Sigmoid colon (tissue), 7 donors: ENCODE data around the gene SPOCK2. TPM values are rescaled to one million over a fixed set of nuclear protein-coding genes. Genes with fewer than 3 reads are reported as not detected.
"Not testable (repeated sequence)": the region's sequence is repeated elsewhere in the genome, so short reads cannot be mapped to it uniquely, and the experiment has no call there.

ENCODE experiments used
- DNase-seq: peaks from one replicate; pipeline ENCODE4 v3.0.0-alpha.2; 2019
- H3K27ac ChIP-seq, 4 donors: fragments of 200-600 bp; sonication (generic); one replicate each; pipeline ENCODE4 v1.5.1; 2016 to 2019; ENCODE audit warnings: mild to moderate bottlenecking in 1 of 4
- H3K27me3 ChIP-seq, 3 donors: fragments of 200-600 bp; sonication (generic); one replicate each; pipeline ENCODE4 v1.5.1; 2019; ENCODE audit warnings: mild to moderate bottlenecking in 1 of 3
- H3K36me3 ChIP-seq, 4 donors: fragments of 200-600 bp; sonication (generic); one replicate each; pipeline ENCODE4 v1.5.1; 2016 to 2019
- H3K4me1 ChIP-seq, 4 donors: fragments of 200-600 bp; sonication (generic); one replicate each; pipeline ENCODE4 v1.5.1; 2017 to 2019
- H3K4me3 ChIP-seq, 4 donors: fragments of 200-600 bp; sonication (generic); one replicate each; pipeline ENCODE4 v1.5.1; 2017 to 2019; ENCODE audit warnings: mild to moderate bottlenecking in 2 of 4, moderate library complexity in 1 of 4
- H3K9me3 ChIP-seq, 4 donors: fragments of 200-600 bp in 3 of 4; sonication (generic) in 3 of 4; one replicate each; pipeline versions ENCODE4 v1.5.1 to v1.6.1; 2013 to 2019
- EP300 ChIP-seq, 4 donors: sonication (generic); formaldehyde crosslinking; IDR thresholded peaks; one replicate each; pipeline ENCODE4 v1.6.1; 2017; ENCODE audit warnings: antibody characterized with exemption in 4 of 4
- POLR2A ChIP-seq, 2 donors: fragments of 450-650 bp; IDR thresholded peaks; one replicate each; pipeline ENCODE4 v1.6.1; 2016; ENCODE audit warnings: antibody characterized with exemption in 2 of 2, mild to moderate bottlenecking in 2 of 2, moderate library complexity in 2 of 2
- POLR2AphosphoS5 ChIP-seq, 4 donors: sonication (generic); formaldehyde crosslinking; IDR thresholded peaks; one replicate each; pipeline ENCODE4 v1.6.1; 2017; ENCODE audit warnings: antibody characterized with exemption in 4 of 4
- WGBS, 2 donors: extraction: QIAGEN DNeasy Blood & Tissue Kit; methylation state at CpG; one replicate each; pipeline ENCODE4 v1.1.7; 2013; 5-methylcytosine and 5-hydroxymethylcytosine counted together
- intact Hi-C: fragments of 100-400 bp; cut with DNase I; formaldehyde crosslinking; loops from one replicate; pipeline ENCODE4 v1.15.1; 2023
- polyA plus RNA-seq, 3 donors: library from polyadenylated mRNA; stranded (reverse); fragments of 200-250 nt; gene quantifications; one replicate each; pipeline ENCODE4 v1.2.3, GENCODE V29; 2013
- total RNA-seq, 4 donors: library from RNA; depleted of rRNA; stranded (reverse); fragments of >200 nt; gene quantifications; one replicate each; pipeline ENCODE4 v1.1.0, GENCODE V29; 2016
- TF ChIP-seq, protein P1 (sequence below), 4 experiments: fragments of 450-650 bp in 3 of 4; fragments of 200-600 bp in 1 of 4; IDR thresholded peaks; one replicate each; pipeline ENCODE4 v1.5.1; 2016 to 2019; ENCODE audit warnings: antibody characterized with exemption in 4 of 4, mild to moderate bottlenecking in 3 of 4, moderate library complexity in 2 of 4
- donor health status: healthy with polysubstance abuse.
- donor health status: Bipolar disorder and iron deficiency.
- donor health status: healthy.

SPOCK2 gene
- total and polyA plus RNA-seq, 7 donors = 0.60 to 59.5 (median 7.8) TPM

DNA sequence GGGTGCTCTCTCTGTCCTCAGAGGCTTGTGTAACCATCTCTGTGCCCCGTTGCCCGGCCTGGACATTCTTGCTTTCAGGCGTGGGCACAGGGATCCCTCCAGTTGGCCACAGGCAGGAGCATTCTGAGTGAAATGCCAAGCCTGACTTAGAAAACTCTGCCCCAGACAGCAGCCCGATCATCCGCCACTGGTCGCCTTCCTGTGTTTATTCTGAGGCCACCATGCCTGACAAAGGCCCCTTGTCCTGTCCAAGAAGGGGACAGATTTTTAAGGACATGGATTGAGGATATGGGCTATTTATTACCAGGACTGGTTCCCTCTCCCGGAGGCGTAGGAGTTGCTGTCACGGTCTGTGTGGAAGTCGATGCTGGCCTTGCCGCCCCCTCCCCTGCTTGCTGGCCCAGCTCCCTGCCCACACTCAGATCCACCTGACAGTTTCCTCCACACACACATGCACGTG, 54.3 kb downstream of the SPOCK2 start:
- no peak overlapping the region for H3K4me3 ChIP-seq
- H3K9me3 ChIP-seq = no peaks in the 10 kb centered on the region
- no peak overlapping the region for H3K27ac ChIP-seq
- DNase-seq = no peak
- 80 to 84% methylated on average over 12 of the region's 12 CpGs for WGBS, 2 donors
- no peaks in the 10 kb centered on the region for H3K4me1 ChIP-seq
- intact Hi-C loops = no loop called here
- H3K36me3 ChIP-seq = no peaks in the 10 kb centered on the region
- H3K27me3 ChIP-seq = no peaks in the 10 kb centered on the region
- TF ChIP-seq, protein P1, sequence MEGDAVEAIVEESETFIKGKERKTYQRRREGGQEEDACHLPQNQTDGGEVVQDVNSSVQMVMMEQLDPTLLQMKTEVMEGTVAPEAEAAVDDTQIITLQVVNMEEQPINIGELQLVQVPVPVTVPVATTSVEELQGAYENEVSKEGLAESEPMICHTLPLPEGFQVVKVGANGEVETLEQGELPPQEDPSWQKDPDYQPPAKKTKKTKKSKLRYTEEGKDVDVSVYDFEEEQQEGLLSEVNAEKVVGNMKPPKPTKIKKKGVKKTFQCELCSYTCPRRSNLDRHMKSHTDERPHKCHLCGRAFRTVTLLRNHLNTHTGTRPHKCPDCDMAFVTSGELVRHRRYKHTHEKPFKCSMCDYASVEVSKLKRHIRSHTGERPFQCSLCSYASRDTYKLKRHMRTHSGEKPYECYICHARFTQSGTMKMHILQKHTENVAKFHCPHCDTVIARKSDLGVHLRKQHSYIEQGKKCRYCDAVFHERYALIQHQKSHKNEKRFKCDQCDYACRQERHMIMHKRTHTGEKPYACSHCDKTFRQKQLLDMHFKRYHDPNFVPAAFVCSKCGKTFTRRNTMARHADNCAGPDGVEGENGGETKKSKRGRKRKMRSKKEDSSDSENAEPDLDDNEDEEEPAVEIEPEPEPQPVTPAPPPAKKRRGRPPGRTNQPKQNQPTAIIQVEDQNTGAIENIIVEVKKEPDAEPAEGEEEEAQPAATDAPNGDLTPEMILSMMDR (IDR thresholded peaks at IDR 0.05) = no peak
- TF ChIP-seq EP300 (IDR thresholded peaks at IDR 0.05) = no peak
- TF ChIP-seq POLR2A (IDR thresholded peaks at IDR 0.05) = no peak
- no peak for TF ChIP-seq POLR2AphosphoS5 (IDR thresholded peaks at IDR 0.05)

DNA sequence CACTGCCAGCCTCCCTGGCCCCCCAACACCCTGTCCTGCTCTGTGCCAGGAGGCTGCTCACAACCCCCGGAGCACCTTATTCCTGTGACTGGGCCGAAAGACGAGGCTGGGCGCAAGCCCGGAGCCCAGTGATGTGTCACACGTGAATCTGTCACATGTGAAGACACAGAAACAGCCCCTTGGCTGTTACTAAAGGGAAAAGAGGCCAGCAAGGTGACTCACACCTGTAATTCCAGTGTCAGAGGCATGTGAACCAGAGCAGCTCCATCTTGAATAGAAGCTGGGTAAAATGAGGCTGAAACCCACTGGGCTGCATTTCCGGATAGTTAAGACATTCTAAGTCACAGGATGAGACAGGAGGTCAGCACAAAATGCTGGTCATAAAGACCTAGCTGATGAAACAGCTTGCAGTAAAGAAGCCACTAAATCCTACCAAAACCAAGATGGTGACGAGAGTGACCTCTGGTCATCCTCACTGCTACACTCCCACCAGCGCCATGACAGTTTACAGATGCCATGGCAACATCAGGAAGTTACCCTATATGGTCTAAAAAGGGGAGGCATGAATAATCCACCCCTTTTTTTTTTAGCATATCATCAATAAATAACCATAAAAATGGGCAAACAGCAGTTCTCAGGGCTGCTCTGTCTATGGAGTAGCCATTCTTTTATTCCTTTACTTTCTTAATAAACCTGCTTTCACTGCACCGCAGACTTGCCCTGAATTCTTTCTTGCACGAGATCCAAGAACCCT, 55.8 kb downstream of the SPOCK2 start:
- H3K27me3 ChIP-seq, H3K36me3 ChIP-seq, intact Hi-C loops, H3K4me3 ChIP-seq, H3K4me1 ChIP-seq, H3K27ac ChIP-seq, H3K9me3 ChIP-seq, DNase-seq: not testable (repeated sequence)
- 86 to 88% methylated on average over 11 of the region's 11 CpGs for WGBS, 2 donors

DNA sequence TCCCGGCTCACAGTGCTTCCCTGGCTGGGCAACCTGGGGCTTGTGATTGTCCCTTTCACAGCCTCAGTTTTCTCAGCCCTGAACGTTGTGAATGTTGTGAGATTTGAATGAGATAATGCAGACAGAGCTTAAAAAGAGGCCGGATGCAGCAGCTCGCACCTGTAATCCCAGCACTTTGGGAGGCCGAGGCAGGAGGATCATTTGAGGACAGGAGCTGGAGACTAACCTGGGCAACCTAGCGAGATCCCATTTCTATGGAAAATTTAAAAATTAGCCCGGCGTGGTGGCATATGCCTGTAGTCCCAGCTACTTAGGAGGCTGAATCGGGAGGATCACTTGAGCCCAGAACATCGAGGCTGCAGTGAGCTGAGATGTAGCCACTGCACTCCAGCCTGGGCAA, 56.6 kb downstream of the SPOCK2 start:
- no peak overlapping the region for H3K4me3 ChIP-seq
- no peaks in the 10 kb centered on the region for H3K27me3 ChIP-seq
- no peaks in the 10 kb centered on the region for H3K4me1 ChIP-seq
- intact Hi-C loops = no loop called here
- no peak for DNase-seq
- H3K36me3 ChIP-seq = no peaks in the 10 kb centered on the region
- 91 to 93% methylated on average over 10 of the region's 10 CpGs for WGBS, 2 donors
- H3K27ac ChIP-seq = no peak overlapping the region
- no peak for TF ChIP-seq EP300 (IDR thresholded peaks at IDR 0.05)
- no peaks in the 10 kb centered on the region for H3K9me3 ChIP-seq

DNA sequence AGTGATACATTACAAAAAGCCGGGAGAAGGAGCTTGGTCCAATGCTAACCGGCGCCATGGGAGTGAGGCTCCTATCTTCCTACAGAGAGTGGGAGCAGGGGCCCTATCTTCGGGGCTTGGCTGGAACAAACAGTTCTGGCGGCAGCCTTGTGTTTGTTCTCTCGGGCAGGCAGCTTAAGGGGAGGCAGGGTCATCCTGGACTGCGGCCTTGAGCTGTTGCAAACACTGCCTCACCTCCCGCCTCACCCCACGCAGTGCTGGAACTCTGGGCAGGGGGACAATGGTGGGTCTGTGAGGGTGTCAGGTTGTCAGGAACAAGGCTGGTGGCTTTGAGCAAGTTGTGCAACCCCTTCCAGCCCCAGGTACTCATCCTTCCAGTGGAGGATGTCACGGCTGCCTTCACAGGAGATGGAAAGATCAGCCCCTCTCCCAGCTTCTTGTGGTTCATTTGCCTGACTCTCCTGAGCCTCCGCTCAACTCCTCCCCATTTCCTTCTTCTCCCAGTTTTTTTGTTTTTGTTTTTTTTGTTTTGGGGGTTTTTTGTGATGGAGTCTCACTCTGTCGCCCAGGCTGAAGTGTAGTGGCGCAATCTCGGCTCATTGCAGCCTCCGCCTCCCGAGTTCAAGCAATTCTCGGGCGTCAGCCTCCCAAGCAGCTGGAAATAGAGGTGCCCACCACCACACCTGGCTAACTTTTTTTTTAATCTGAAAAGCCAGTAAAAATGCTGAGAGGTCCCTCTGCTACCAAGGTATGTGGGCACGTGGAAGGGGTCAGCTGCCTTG, 57.4 kb downstream of the SPOCK2 start:
- Histone ChIP-seq H3K27ac (no peak overlapping the region), H3K36me3 (no peaks in the 10 kb centered on the region), H3K9me3 (no peaks in the 10 kb centered on the region), H3K4me1 (no peaks in the 10 kb centered on the region), H3K27me3 (no peaks in the 10 kb centered on the region), H3K4me3 (no peak overlapping the region)
- no peak for TF ChIP-seq POLR2AphosphoS5 (IDR thresholded peaks at IDR 0.05)
- no peak for TF ChIP-seq POLR2A (IDR thresholded peaks at IDR 0.05)
- intact Hi-C loops = no loop called here
- DNase-seq = no peak
- WGBS, 2 donors = 70 to 85% methylated on average over 19 of the region's 19 CpGs

DNA sequence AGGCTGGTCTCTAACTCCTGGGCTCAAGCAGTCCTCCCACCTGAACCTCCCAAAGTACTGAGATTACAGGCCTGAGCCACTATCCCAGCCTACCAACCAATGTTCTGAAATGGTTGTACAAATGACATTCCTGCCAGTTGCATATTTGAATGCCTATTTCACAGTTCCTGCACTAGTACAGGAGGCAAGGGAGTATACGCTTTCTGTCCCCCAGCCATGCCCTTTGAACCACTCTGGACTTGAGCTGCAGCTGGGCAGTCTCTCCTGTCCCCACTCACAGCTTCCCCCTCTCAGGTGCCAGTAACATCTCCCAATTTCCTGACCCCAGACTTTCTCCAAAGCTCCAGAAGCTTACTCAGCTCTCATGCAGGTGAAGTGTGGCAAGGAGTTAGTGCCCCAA, 58.9 kb downstream of the SPOCK2 start:
- 84 to 87% methylated on average over 1 of the region's 1 CpG for WGBS, 2 donors
- H3K27ac ChIP-seq = no peak overlapping the region
- intact Hi-C loops = no loop called here

DNA sequence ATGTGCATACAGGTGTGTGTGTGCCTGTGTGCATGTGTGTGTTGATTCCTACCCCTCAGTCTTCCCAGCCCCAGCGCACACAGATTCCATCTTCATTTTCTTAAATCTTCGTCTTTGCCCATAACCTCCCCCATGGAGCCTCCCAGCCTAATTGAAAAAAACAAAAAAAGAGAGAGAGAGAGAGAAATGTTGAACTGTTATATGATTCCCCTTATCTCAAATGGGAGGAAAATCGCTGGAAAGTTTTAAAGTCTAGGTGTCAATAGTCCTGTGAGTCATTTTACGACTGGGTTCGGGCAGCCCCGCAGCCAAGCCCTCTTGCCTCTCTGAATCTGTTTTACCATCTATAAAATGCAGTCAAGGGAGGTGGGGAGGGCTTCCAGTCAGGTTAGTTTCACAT, 60.9 kb downstream of the SPOCK2 start:
- H3K36me3 ChIP-seq = no peaks in the 10 kb centered on the region
- no peaks in the 10 kb centered on the region for H3K27me3 ChIP-seq
- intact Hi-C loops = no loop called here
- TF ChIP-seq POLR2AphosphoS5 (IDR thresholded peaks at IDR 0.05) (no peak), POLR2A (IDR thresholded peaks at IDR 0.05) (no peak), EP300 (IDR thresholded peaks at IDR 0.05) (no peak)
- TF ChIP-seq, protein P1 (IDR thresholded peaks at IDR 0.05) = no peak
- 16 to 59% methylated on average over 6 of the region's 6 CpGs for WGBS, 2 donors
- H3K27ac ChIP-seq = no peak overlapping the region
- H3K9me3 ChIP-seq = no peaks in the 10 kb centered on the region
- DNase-seq = no peak
- H3K4me3 ChIP-seq = no peak overlapping the region
- no peaks in the 10 kb centered on the region for H3K4me1 ChIP-seq

More for the DNA sequence above, 58.9 kb downstream of the SPOCK2 start:
- DNase-seq = no peak
- TF ChIP-seq EP300 (IDR thresholded peaks at IDR 0.05) (no peak), POLR2A (IDR thresholded peaks at IDR 0.05) (no peak), POLR2AphosphoS5 (IDR thresholded peaks at IDR 0.05) (no peak)
- TF ChIP-seq, protein P1 (IDR thresholded peaks at IDR 0.05) = no peak
- Histone ChIP-seq H3K36me3 (no peaks in the 10 kb centered on the region), H3K4me1 (no peaks in the 10 kb centered on the region), H3K27me3 (no peaks in the 10 kb centered on the region), H3K9me3 (no peaks in the 10 kb centered on the region), H3K4me3 (no peak overlapping the region)
